Endothelial cell of umbilical vein (primary cell): Measurements from ENCODE around the gene VASN. TPM values are rescaled to one million over a fixed set of nuclear protein-coding genes. Genes with fewer than 3 reads are reported as not detected.

Experiments
- BruUV-seq: library from RNA; stranded (reverse); fragments of 400-500 nt; replicated peaks from 2 replicates; lab custom pipeline; 2021; lab: Mats Ljungman, UMichigan
- CTCF ChIA-PET: fragments of 300-600, 350-600 bp; sonication (Branson Sonifier 250); formaldehyde crosslinking; loops from one replicate; lab custom pipeline; 2021; ENCODE audit warnings: antibody characterized with exemption, inconsistent platforms; lab: Charles Lee
- POLR2A ChIA-PET: fragments of 300-600, 350-600 bp; sonication (Branson Sonifier 250); formaldehyde crosslinking; loops from one replicate; lab custom pipeline; 2021; ENCODE audit warnings: antibody characterized with exemption, inconsistent platforms; lab: Charles Lee
- DNase-seq: peaks from one replicate; pipeline ENCODE4 v3.0.0-alpha.2; 2011; ENCODE audit warnings: low read depth, low spot score
- FAIRE-seq: peaks from 2 replicates; lab custom pipeline; 2011; peaks lifted over from hg19 to GRCh38; lab: Jason Lieb, UNC
- H2AFZ ChIP-seq: 2 replicates; pipeline ENCODE4 v1.6.0; 2012; ENCODE audit warnings: low read depth, low read length, control low read depth, inconsistent platforms
- H3K27ac ChIP-seq: 2 replicates; pipeline ENCODE4 v1.5.1; 2011; ENCODE audit warnings: low read depth, mild to moderate bottlenecking, control low read depth, low read length, moderate library complexity; ENCODE audit not compliant: insufficient read depth
- H3K27me3 ChIP-seq, 2 experiments: 2 replicates each; pipeline versions ENCODE4 v1.6.0 to v1.6.1; 2011; ENCODE audit warnings: low read length in 2 of 2, mixed read lengths in 1 of 2; ENCODE audit not compliant: control insufficient read depth in 2 of 2, insufficient read depth in 2 of 2
- H3K36me3 ChIP-seq, 2 experiments: 2 replicates in 1 of 2; 3 replicates in 1 of 2; pipeline ENCODE4 v1.5.1; 2011; ENCODE audit warnings: low read length in 2 of 2, mild to moderate bottlenecking in 1 of 2, moderate library complexity in 1 of 2; ENCODE audit not compliant: control insufficient read depth in 2 of 2, insufficient read depth in 2 of 2; ENCODE audit errors: extremely low read depth in 1 of 2
- H3K4me1 ChIP-seq: 3 replicates; pipeline ENCODE4 v1.5.1; 2011; ENCODE audit warnings: mild to moderate bottlenecking, low read length; ENCODE audit not compliant: control insufficient read depth, insufficient read depth; ENCODE audit errors: extremely low read depth
- H3K4me2 ChIP-seq: 2 replicates; pipeline ENCODE4 v1.6.1; 2011; ENCODE audit warnings: low read length, control low read depth, mixed read lengths; ENCODE audit not compliant: insufficient read depth
- H3K4me3 ChIP-seq, 3 experiments: fragments of 200-600 bp in 1 of 3; sonication (generic), shearing (Covaris generic) in 1 of 3; replicated peaks in 1 of 3; 2 replicates each; pipeline ENCODE4 v1.5.1; 2011 to 2016; ENCODE audit warnings: control low read depth in 3 of 3, low read length in 3 of 3, mild to moderate bottlenecking in 2 of 3, inconsistent platforms in 1 of 3, low read depth in 1 of 3, moderate library complexity in 1 of 3; ENCODE audit not compliant: insufficient read depth in 1 of 3
- H3K79me2 ChIP-seq: 2 replicates; pipeline ENCODE4 v1.6.0; 2012; ENCODE audit warnings: low read length, inconsistent platforms; ENCODE audit not compliant: control insufficient read depth, insufficient read depth
- H3K9ac ChIP-seq: replicated peaks from 2 replicates; pipeline ENCODE3; 2011; ENCODE audit warnings: low read length, control low read depth; ENCODE audit not compliant: insufficient read depth; ENCODE audit errors: extremely low read depth
- H3K9me1 ChIP-seq: replicated peaks from 3 replicates; pipeline ENCODE4 v1.6.0; 2011; ENCODE audit warnings: mild to moderate bottlenecking, low read length; ENCODE audit not compliant: control insufficient read depth, insufficient read depth; ENCODE audit errors: extremely low read depth
- H3K9me3 ChIP-seq: replicated peaks from 2 replicates; pipeline ENCODE4 v1.5.1; 2012; ENCODE audit warnings: low read length, inconsistent platforms; ENCODE audit not compliant: control insufficient read depth, insufficient read depth
- H4K20me1 ChIP-seq: replicated peaks from 2 replicates; pipeline ENCODE3; 2011; ENCODE audit warnings: mild to moderate bottlenecking, low read length; ENCODE audit not compliant: control insufficient read depth, insufficient read depth; ENCODE audit errors: extremely low read depth
- EZH2 ChIP-seq: IDR thresholded peaks from 2 replicates; pipeline ENCODE4 v1.6.1; 2012; ENCODE audit warnings: borderline replicate concordance, low read depth, mild to moderate bottlenecking, moderate library complexity, low read length, inconsistent platforms; ENCODE audit not compliant: severe bottlenecking
- FOS ChIP-seq: IDR thresholded peaks from 2 replicates; pipeline ENCODE4 v1.6.1; 2011; ENCODE audit warnings: mild to moderate bottlenecking, low read length, moderate library complexity, borderline replicate concordance; ENCODE audit not compliant: insufficient read depth
- GATA2 ChIP-seq: IDR thresholded peaks from 2 replicates; pipeline ENCODE4 v1.7.0; 2011; ENCODE audit warnings: low read depth, mild to moderate bottlenecking, moderate library complexity, mixed read lengths, low read length; ENCODE audit not compliant: insufficient read length, insufficient read depth
- JUN ChIP-seq: IDR thresholded peaks from 2 replicates; pipeline ENCODE4 v1.6.1; 2011; ENCODE audit warnings: borderline replicate concordance, low read depth; ENCODE audit not compliant: insufficient read length, insufficient read depth
- MYC ChIP-seq: IDR thresholded peaks from one replicate; pipeline ENCODE4 v1.6.1; 2011; ENCODE audit warnings: mild to moderate bottlenecking, low read depth, low read length
- POLR2A ChIP-seq: IDR thresholded peaks from 2 replicates; pipeline ENCODE4 v1.6.1; 2012; ENCODE audit warnings: low read depth, mild to moderate bottlenecking, control low read depth, low read length
- POLR2AphosphoS5 ChIP-seq: IDR thresholded peaks from 2 replicates; pipeline ENCODE4 v1.6.1; 2012; ENCODE audit warnings: low read depth, mild to moderate bottlenecking, control low read depth, low read length, moderate library complexity; ENCODE audit not compliant: insufficient read depth
- dilution Hi-C: fragments of 300-500 bp; cut with MboI; formaldehyde crosslinking; loops from one replicate; pipeline ENCODE4 v1.15.0; 2019; ENCODE audit warnings: low sequenced_read_pairs; ENCODE audit not compliant: extremely low pct_ligation_motif_present
- intact Hi-C: fragments of 100-400 bp; cut with micrococcal nuclease; formaldehyde crosslinking; loops from one replicate; pipeline ENCODE4 v1.10.0; 2022
- polyA plus RNA-seq, 4 experiments: library from polyadenylated mRNA; depleted of rRNA in 3 of 4; stranded (reverse) in 3 of 4; unstranded in 1 of 4; fragments of >200 nt; gene quantifications; 2 replicates each; pipeline versions ENCODE4 v1.2.1 to v1.2.3, GENCODE V29; 2011 to 2012; ENCODE audit warnings: missing spikeins in 1 of 4
- total RNA-seq: library from RNA; stranded (reverse); gene quantifications from 2 replicates; pipeline ENCODE4 v1.2.3, GENCODE V29; 2021
- TF ChIP-seq, protein P1 (sequence below): IDR thresholded peaks from 2 replicates; pipeline ENCODE4 v1.6.1; 2011; ENCODE audit not compliant: insufficient read depth, insufficient read length
- TF ChIP-seq, protein P2 (sequence below), 2 donors: IDR thresholded peaks; 1 replicate in 1 of 2; 2 replicates in 1 of 2; pipeline ENCODE4 v1.5.1; 2011; ENCODE audit warnings: low read length in 2 of 2, mild to moderate bottlenecking in 2 of 2, moderate library complexity in 2 of 2, control low read depth in 1 of 2, inconsistent platforms in 1 of 2, low read depth in 1 of 2; ENCODE audit not compliant: insufficient read depth in 1 of 2; ENCODE audit errors: extremely low read depth in 1 of 2

Gene VASN
- total and polyA plus RNA-seq, 2 donors (not counting 3 experiments of a cell fraction or from before 2014, with no cell fraction given), result 0.41 to 0.42 TPM

DNA sequence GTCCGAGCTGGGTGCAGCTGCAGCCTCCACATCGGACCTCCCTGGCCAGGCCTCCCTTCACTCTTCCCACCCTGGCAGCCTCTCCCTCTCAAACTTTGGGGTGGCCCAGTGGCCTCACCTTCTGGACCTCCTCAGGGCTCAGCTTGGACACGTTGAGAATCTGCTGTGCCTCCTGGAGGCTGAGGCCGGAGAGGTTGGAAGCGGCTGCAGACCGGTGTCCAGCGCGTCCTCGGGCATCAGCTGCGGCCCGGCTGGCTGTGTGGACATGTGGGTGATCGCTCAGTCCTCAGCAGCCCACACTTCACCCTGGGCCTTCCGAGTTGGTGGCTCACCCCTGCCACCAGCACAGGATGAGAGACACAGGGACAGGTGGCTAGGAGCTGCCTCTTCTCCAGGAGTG lies 30.4 kb upstream of the VASN start:
- dilution Hi-C loops, result no loop called here
- FAIRE-seq (no peak), DNase-seq (no peak)
- Histone ChIP-seq H3K9ac (no peak overlapping the region), H3K79me2 (peaks cover 20% of the 10 kb centered on the region), H4K20me1 (no peaks in the 10 kb centered on the region), H3K4me3 (no peak overlapping the region), H3K4me2 (no peak overlapping the region), H3K9me3 (no peaks in the 10 kb centered on the region), H2AFZ (no peak overlapping the region), H3K9me1 (no peaks in the 10 kb centered on the region), H3K27ac (no peak overlapping the region), H3K4me1 (no peaks in the 10 kb centered on the region), H3K27me3 (no peaks in the 10 kb centered on the region), H3K36me3 (peaks cover 3 to 11% of the 10 kb centered on the region in 2 experiments)
- POLR2A ChIA-PET, result no interaction called here
- intact Hi-C loops, result no loop called here
- TF ChIP-seq, protein P1, sequence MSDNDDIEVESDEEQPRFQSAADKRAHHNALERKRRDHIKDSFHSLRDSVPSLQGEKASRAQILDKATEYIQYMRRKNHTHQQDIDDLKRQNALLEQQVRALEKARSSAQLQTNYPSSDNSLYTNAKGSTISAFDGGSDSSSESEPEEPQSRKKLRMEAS, result no peak
- TF ChIP-seq MYC (no peak), GATA2 (no peak), POLR2AphosphoS5 (no peak), JUN (no peak), FOS (no peak), EZH2 (no peak), POLR2A (no peak)
- TF ChIP-seq, protein P2, sequence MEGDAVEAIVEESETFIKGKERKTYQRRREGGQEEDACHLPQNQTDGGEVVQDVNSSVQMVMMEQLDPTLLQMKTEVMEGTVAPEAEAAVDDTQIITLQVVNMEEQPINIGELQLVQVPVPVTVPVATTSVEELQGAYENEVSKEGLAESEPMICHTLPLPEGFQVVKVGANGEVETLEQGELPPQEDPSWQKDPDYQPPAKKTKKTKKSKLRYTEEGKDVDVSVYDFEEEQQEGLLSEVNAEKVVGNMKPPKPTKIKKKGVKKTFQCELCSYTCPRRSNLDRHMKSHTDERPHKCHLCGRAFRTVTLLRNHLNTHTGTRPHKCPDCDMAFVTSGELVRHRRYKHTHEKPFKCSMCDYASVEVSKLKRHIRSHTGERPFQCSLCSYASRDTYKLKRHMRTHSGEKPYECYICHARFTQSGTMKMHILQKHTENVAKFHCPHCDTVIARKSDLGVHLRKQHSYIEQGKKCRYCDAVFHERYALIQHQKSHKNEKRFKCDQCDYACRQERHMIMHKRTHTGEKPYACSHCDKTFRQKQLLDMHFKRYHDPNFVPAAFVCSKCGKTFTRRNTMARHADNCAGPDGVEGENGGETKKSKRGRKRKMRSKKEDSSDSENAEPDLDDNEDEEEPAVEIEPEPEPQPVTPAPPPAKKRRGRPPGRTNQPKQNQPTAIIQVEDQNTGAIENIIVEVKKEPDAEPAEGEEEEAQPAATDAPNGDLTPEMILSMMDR (IDR thresholded peaks at IDR 0.05; ENCODE audit: extremely low read depth in 1 of 2, insufficient read depth in 1 of 2, low read depth in 1 of 2, low read length in 2 of 2), result no peak
- no TSS peak for BruUV-seq
- CTCF ChIA-PET, result interaction anchor here (0.8 to 4.2 kb wide), 6 partner anchors 10 to 141 kb away, joined by 3 to 29 read pairs (median 7); partner anchors contain the start of gene PAM16
